HG02759 (cell line): ENCODE measurements around the gene PYGO2.

Experiments
- ATAC-seq: cut with Tn5 transposase; IDR thresholded peaks from one replicate; pipeline ENCODE4 v1.9.1; 2021; ENCODE audit warnings: mild to moderate bottlenecking, moderate library complexity; ENCODE audit not compliant: unreplicated experiment

Gene PYGO2

DNA sequence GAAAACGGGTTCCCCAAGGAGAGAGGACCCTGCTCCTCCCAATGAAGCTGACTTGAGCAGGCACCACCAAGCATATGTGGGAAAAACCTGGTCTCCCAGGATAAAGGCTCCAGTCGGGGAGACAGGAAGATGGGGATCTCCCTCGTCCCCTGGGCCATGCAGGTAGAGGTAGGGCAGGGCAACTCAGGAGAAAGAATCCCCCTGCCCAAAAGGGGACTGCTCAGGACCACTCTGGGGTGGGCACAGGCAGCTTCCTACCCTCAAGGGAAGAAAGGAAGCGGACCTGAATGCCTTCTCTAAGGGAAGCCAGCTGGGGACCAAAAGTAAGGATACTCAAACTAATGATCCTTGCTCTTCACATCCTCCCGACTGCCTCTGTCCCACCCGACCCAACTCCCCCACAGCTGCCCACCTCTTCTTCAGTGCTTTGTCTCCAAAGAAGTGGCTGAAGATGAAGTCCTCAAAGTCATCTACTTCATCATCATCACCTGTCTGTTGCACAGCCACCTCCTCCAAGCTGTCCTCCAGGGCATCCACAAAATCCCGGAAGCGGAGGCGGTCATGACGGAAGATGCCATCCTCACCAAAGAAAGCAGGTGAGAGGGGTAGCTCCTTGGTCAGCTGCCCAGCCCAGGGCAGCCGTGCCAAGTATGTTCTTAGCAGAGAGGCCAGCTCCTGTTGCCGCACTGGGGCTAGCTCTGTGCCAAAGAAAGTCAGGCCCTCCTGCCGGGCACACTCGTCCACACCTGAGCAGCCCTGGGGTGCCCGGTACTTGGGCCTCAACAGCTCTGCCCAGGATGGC, 16.2 kb downstream of the PYGO2 start:
- no peak for ATAC-seq

GRCh38 chr1:154944401-154945159, 17.0 kb downstream of the PYGO2 start:
- ATAC-seq: no peak

- no peak for ATAC-seq
Measured at GRCh38 chr1:154943649-154944400, 17.8 kb downstream of the PYGO2 start.

- no peak for ATAC-seq
Measured at GRCh38 chr1:154941333-154942013, 20.1 kb downstream of the PYGO2 start.

DNA sequence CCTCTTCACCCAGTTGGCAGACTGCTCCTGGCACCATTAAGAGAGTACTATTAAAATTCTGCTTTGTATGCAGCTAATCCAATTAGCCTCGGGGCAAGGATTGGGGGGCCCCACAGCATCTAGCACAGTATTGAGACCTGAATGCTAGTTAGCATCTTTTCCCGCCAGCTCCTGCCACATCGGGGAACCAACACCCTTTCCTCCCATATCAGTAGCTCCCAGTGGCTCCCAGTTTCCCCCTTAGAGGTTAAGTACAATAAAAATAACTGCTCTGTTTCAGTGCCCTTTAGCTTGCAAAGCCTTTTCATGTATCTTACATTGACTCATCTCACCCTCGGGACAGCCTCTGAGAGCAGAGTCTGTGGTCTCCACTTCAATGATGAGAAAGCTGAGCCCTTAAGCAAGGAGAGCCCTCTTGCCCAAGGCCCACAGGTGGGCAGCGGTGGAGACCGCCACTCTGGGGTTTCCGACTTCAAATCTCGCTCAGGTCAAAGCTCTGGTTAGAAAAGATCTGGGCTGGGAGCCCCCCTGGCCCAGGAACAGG, 20.9 kb downstream of the PYGO2 start:
- ATAC-seq: no peak

GRCh38 chr1:154940213-154940560, 21.4 kb downstream of the PYGO2 start:
- no peak for ATAC-seq

GRCh38 chr1:154938604-154939399, 22.8 kb downstream of the PYGO2 start:
- no peak for ATAC-seq

GRCh38 chr1:154937988-154938386, 23.6 kb downstream of the PYGO2 start:
- no peak for ATAC-seq

DNA sequence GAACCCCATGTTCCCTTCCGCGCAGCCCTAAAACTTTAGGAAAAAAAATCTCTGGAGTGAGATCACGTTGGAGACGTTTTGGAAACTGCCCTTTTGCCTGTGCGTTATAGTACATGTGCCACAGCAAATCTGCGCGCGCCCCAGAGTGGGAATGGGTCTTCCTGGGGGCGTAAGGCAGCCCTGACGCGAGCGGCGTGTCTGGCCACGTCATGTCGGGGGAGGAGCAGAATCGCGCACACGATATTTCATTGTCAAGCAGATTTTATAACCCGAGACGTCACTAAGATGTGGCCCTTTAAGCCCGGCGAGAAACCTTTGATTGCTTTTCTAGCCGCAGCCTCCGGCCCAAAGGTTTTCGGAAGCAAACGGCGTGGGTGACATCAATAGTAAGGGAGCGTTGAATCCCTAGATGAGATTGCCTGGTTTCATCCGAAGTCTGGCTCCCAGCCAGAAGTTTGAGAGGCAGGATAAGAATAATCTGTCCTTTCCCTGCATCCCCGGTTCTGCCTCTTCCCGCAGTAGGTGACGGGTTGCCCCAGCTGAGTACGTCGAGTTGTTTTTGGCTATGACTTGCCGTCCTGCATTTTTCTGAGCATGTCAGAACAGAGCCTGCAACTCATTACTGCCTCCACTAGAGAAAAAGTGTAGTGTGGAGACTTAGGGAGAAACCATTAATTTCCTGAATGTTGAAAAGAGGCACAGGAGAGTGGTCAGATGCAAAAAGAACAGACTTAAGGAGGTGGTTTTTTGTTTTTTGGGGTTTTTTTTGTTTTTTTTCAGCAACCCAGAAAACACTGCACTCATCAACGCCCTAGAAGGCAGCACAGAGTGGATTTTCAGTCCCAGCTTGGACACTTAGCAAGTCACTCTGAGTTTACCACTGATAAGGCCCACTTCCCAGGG, 24.2 kb downstream of the PYGO2 start:
- peak; percentile 58 for ATAC-seq

GRCh38 chr1:154936555-154937084, 25.0 kb downstream of the PYGO2 start, which contains the start of gene PMVK:
Gene PMVK (minus strand): TSS chr1:154936719. CDS start chr1:154936685, 34 bp downstream.
- peak; percentile 81 for ATAC-seq

DNA sequence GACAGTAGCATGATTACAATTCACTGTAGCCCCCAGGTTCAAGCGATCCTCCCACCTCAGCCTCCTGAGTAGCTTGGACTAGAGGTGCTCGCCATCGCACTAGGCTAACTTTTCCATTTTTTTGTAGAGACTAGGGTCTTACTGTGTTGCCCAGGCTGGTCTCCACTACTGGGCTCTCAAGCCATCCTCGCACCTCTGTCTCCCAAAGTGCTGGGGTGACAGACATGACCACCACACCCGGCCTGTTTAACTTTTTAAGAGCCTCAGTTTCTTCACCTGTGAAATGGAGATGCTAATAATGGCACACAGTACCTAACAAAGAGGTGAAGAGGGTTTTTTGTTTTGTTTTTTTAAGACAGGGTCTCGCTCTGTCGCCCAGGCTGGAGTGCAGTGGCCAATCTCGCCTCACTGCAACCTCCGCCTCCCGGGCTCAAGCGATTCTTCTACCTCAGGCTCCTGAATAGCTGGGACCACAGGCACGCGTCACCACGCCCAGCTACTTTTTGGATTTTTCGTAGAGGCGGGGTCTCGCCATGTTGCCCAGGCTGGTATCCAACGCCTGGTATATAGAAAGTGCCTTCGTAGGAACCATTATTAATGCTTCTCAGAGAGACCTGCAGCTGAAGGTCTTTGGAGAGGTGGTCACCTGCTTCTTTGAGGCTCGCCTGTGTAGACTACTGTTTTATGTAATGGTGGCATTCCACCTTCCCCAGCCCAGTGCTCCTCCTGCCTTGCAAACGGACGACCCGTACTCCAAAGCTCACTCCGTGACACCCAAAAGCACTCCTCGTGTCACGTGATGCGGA, 25.6 kb downstream of the PYGO2 start:
- no peak for ATAC-seq

GRCh38 chr1:154934358-154934948, 27.1 kb downstream of the PYGO2 start:
- ATAC-seq: no peak

DNA sequence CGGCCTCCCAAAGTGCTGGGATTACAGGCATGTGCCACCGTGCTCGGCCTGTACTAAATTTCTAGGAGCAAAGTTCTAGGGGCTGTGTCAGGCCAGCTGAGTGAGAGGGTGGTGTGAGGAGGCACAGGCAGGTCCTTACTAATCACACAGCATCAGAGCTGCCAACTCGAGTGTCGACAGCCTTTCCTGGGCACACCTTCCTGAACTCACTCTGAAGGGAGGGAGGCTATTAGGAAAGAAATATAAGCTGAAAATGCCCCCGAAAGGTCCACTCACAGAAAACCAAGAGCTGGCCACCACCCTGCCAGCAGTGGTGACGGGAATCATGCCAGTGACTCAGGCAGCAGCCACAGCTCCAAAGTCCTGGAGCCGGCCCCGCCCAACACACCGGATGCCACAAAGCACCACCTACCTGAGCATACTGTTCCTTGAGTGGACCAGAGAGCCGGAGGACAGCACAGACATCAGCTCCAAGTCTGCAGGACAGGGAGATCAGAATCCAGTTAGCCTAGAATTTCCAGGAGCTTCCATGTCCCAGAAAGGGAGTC, 29.6 kb downstream of the PYGO2 start:
- no peak for ATAC-seq

DNA sequence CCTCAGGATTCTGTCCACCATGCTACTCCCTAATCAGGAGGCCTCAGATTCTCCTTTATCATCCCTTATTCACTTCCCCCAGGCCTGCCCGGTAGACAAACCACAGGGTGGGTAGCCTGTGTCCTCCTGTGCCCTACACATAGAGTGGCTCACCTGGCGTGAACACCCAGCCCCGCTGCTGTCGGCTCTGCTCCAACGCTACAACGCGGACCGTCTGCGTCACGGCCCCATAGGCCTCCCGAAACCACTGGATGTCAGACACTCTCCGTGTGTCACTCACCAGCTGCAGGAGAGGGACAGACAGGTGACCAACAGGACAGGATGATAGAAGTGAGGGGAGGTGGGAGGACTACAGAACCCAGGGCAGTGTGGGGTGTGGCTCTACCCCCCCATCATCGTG, 35.4 kb downstream of the PYGO2 start:
- ATAC-seq: no peak

- no peak for ATAC-seq
Measured at GRCh38 chr1:154925335-154926170, 36.0 kb downstream of the PYGO2 start.

GRCh38 chr1:154923695-154924094, 37.9 kb downstream of the PYGO2 start:
- no peak for ATAC-seq
